Stimulated activated naive CD8-positive, alpha-beta T cell treated with anti-CD3 and anti-CD28 coated beads, Interleukin-15, Interleukin-2, amounts not matched to agents 100 ng/mL and 50 ng/mL, for 24 hours (primary cell): Measurements from ENCODE around the gene SLC22A23.

Source experiments
- H3K27ac Mint-ChIP-seq: one replicate; pipeline ENCODE4 v1.8.0; 2021; ENCODE audit warnings: mild to moderate bottlenecking, mixed read lengths
- H3K27me3 Mint-ChIP-seq: one replicate; pipeline ENCODE4 v1.8.0; 2021; ENCODE audit warnings: mixed read lengths
- H3K36me3 Mint-ChIP-seq: one replicate; pipeline ENCODE4 v1.8.0; 2021; ENCODE audit warnings: low read depth, mixed read lengths
- H3K4me1 Mint-ChIP-seq: one replicate; pipeline ENCODE4 v1.8.0; 2021; ENCODE audit warnings: low read depth, mixed read lengths
- H3K4me3 Mint-ChIP-seq: one replicate; pipeline ENCODE4 v1.8.0; 2021; ENCODE audit warnings: mild to moderate bottlenecking, mixed read lengths
- H3K9me3 Mint-ChIP-seq: one replicate; pipeline ENCODE4 v1.8.0; 2021; ENCODE audit warnings: mixed read lengths

SLC22A23 gene

DNA sequence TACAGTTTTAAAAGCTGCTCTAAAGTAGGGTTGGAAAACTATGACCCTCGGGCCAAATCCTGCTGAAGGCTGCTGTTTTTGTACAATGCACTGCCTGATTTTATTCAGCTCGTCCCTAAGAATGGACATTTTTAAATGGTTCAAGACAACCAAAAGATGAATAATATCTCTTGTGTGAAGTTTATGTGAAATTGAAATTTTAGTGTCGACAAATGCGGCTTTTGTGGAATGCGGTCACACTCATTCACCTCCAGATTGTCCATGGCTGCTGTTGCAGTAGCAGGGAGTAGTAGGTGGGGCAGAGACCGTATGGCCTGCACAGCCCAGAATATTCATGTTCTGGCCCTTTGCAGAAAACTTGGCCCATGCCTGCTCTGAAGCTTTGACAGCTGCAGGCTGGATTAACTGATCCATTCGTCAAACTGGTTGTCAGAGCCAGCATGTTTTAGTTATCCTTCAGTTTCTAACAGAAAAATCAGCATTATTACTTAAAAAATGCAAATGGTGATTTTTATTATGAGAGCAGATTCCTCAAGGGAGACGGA is 106.5 kb downstream of the SLC22A23 start:
- Mint-ChIP-seq H3K27me3 (peaks cover 5% of the 10 kb centered on the region), H3K27ac (no peak overlapping the region), H3K36me3 (no peaks in the 10 kb centered on the region), H3K4me1 (peaks cover 8% of the 10 kb centered on the region), H3K4me3 (no peak overlapping the region), H3K9me3 (no peaks in the 10 kb centered on the region)

DNA sequence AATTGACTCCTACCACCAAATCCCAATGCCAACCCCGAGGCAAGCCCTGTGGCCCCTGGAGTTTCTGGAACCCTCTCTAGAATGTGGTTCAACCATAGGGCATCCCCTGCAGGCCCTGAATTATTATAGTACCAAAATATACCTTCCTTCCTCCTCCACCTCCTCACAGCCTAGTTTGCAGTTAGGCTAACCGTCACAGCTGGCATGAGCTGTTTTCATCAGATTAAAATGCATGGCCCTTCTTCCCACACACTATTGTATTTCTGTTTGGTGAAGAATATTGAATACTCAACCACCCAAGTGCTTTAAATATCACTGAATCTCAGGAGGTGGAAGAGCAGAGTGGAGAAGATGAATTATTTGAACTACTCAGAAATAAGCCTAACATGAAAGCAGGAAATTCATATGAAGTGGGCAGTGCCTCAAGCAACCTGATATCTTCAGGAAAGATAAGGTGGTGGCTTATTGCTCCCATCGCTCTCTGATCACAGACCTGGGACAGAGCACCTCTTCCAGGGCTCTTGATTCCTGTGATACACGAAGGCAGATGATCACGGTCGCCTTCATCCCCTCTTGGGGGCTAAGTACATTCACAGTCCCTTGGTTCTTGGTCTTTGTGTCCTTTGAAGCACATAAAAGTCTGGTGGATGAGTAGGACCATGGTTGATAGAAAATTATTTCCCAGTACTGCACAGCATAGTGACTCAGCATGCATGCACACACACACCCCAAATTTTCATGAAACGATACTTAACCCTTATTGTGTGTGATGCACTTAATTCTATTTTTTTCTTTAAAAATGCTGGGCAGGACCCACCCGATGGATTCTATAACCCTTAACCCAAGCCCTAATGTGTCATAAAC is 107.2 kb downstream of the SLC22A23 start:
- Mint-ChIP-seq H3K36me3 (no peaks in the 10 kb centered on the region), H3K4me1 (peaks cover 2% of the 10 kb centered on the region), H3K9me3 (no peaks in the 10 kb centered on the region), H3K4me3 (no peak overlapping the region), H3K27ac (no peak overlapping the region), H3K27me3 (peaks cover 5% of the 10 kb centered on the region)

GRCh38 chr6:3348821-3349220 is 108.0 kb downstream of the SLC22A23 start:
- Mint-ChIP-seq H3K4me3 (no peak overlapping the region), H3K4me1 (no peaks in the 10 kb centered on the region), H3K27ac (no peak overlapping the region), H3K36me3 (no peaks in the 10 kb centered on the region), H3K9me3 (no peaks in the 10 kb centered on the region), H3K27me3 (peaks cover 5% of the 10 kb centered on the region)

DNA sequence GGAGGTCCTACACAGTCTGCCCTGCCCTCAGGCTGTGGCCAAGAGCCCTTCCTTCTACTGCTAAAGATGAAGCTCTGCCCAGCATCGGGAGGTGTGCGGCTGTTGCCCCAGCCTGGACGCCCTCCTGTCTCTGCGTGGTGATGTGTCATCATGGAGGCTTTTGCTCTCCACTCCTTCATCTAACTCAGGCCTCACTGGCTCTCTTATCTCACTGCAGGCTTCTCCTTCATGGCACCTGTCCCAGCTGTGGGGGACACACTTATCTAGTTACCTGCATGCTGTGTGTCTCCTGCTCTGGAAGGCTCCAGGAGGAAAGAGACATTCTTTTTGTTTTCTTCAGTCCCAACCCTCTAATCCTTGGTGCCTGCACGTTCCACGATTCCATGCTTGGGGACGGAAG is 109.0 kb downstream of the SLC22A23 start:
- Mint-ChIP-seq H3K36me3 (no peaks in the 10 kb centered on the region), H3K27me3 (peaks cover 5% of the 10 kb centered on the region), H3K4me3 (no peak overlapping the region), H3K9me3 (no peaks in the 10 kb centered on the region), H3K4me1 (no peaks in the 10 kb centered on the region), H3K27ac (no peak overlapping the region)

- Mint-ChIP-seq H3K27me3 (peaks cover 5% of the 10 kb centered on the region), H3K9me3 (no peaks in the 10 kb centered on the region), H3K27ac (no peak overlapping the region), H3K36me3 (no peaks in the 10 kb centered on the region), H3K4me1 (no peaks in the 10 kb centered on the region), H3K4me3 (no peak overlapping the region)
Measured at GRCh38 chr6:3347247-3347646, 109.6 kb downstream of the SLC22A23 start.

GRCh38 chr6:3346476-3346875 is 110.4 kb downstream of the SLC22A23 start:
- no peaks in the 10 kb centered on the region for H3K4me1 Mint-ChIP-seq
- H3K9me3 Mint-ChIP-seq: no peaks in the 10 kb centered on the region
- H3K4me3 Mint-ChIP-seq: no peak overlapping the region
- peaks cover 5% of the 10 kb centered on the region for H3K27me3 Mint-ChIP-seq
- no peak overlapping the region for H3K27ac Mint-ChIP-seq
- no peaks in the 10 kb centered on the region for H3K36me3 Mint-ChIP-seq

GRCh38 chr6:3345836-3346235 is 111.0 kb downstream of the SLC22A23 start:
- no peaks in the 10 kb centered on the region for H3K4me1 Mint-ChIP-seq
- H3K9me3 Mint-ChIP-seq: no peaks in the 10 kb centered on the region
- H3K4me3 Mint-ChIP-seq: no peak overlapping the region
- H3K27me3 Mint-ChIP-seq: peaks cover 5% of the 10 kb centered on the region
- H3K27ac Mint-ChIP-seq: no peak overlapping the region
- H3K36me3 Mint-ChIP-seq: no peaks in the 10 kb centered on the region

GRCh38 chr6:3343089-3343883 is 113.6 kb downstream of the SLC22A23 start:
- Mint-ChIP-seq H3K9me3 (no peaks in the 10 kb centered on the region), H3K27me3 (no peaks in the 10 kb centered on the region), H3K4me3 (no peak overlapping the region), H3K36me3 (no peaks in the 10 kb centered on the region), H3K27ac (no peak overlapping the region), H3K4me1 (peaks cover 8% of the 10 kb centered on the region)

GRCh38 chr6:3341467-3341866 is 115.4 kb downstream of the SLC22A23 start:
- Mint-ChIP-seq H3K9me3 (no peaks in the 10 kb centered on the region), H3K4me3 (no peak overlapping the region), H3K27ac (no peak overlapping the region), H3K4me1 (peaks cover 20% of the 10 kb centered on the region), H3K36me3 (no peaks in the 10 kb centered on the region), H3K27me3 (no peaks in the 10 kb centered on the region)

DNA sequence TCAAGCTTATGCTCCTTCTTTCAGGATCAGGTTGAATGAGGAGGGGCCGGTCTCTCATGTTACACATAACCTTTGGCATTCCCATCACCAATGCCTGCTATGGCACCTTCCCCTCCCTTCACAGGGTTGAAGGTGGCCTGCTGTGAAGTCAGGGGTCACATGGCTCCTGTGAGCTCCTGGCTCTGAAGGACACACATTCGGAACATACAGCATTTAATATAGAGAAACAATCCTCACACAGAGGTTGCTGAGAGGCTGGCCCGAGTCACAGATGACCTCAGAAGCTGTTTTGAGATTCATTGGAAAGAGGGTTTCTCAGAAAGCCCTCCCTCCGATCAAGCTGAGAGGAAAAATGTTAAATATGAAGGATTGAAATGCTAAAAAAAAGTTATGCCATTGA is 116.0 kb downstream of the SLC22A23 start:
- Mint-ChIP-seq H3K9me3 (no peaks in the 10 kb centered on the region), H3K27ac (no peak overlapping the region), H3K4me3 (no peak overlapping the region), H3K36me3 (no peaks in the 10 kb centered on the region), H3K4me1 (peaks cover 20% of the 10 kb centered on the region), H3K27me3 (no peaks in the 10 kb centered on the region)

GRCh38 chr6:3340358-3340802 is 116.5 kb downstream of the SLC22A23 start:
- no peaks in the 10 kb centered on the region for H3K9me3 Mint-ChIP-seq
- H3K27ac Mint-ChIP-seq: no peak overlapping the region
- H3K27me3 Mint-ChIP-seq: no peaks in the 10 kb centered on the region
- H3K4me1 Mint-ChIP-seq: peaks cover 20% of the 10 kb centered on the region
- H3K36me3 Mint-ChIP-seq: no peaks in the 10 kb centered on the region
- H3K4me3 Mint-ChIP-seq: no peak overlapping the region

DNA sequence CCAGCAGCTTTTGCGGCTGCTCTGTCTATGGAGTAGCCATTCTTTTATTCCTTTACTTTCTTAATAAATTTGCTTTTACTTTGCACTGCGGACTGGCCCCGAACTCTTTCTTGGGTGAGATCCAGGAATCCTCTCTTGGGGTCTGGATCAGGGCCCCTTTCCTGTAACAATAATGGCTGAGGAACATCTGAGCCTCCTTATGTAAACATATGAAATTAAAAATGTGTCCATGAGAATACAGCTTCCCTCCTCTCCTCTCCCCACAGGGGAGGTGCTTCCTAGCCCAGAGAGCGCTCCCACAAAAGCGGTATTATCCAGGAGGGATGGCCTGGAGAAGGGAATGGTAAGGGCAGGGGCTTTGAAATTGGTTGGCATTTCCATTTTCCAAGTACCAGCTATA is 117.0 kb downstream of the SLC22A23 start:
- no peaks in the 10 kb centered on the region for H3K9me3 Mint-ChIP-seq

DNA sequence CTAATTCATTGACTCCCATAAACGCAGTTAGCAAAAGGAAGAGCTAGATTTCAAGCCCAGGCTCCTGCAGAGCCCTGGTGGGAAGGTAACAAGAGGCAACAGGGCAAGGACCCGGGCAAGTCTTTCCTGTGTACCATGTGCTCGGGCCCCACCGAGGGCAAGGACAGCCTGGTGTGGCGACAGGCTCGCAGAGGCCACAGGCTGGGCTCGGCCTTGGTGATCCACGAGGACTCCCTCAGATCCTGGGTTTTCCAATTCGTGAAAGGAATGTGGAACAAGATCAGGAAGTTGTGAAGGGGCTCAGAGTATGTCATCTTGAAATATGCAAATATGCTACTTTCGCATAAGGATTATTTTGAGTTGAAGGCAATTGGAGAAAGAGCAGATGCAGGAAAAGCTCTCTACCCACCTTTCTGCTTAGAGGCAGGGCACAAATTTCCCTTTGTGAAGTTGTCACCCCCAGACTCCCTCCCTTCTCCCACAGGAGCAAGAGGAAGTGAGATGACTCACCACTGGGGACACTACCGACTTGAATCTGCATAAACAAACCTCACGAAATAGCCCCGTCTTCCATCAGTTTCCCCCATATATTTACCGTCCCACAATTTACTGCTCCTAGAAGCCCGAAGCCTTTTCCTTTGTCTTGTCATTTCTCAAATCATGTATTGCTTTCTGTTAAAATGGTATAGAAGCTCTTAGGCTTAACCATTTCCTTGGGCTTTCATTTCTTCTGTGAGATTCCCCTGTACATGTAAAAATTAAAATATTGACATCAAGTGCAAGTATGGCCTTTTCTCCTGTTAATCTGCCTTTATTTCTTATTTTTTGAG is 119.1 kb downstream of the SLC22A23 start:
- H3K4me1 Mint-ChIP-seq: peaks cover 24% of the 10 kb centered on the region
- H3K27me3 Mint-ChIP-seq: peaks cover 10% of the 10 kb centered on the region
- H3K27ac Mint-ChIP-seq: no peak overlapping the region
- no peaks in the 10 kb centered on the region for H3K36me3 Mint-ChIP-seq
- no peaks in the 10 kb centered on the region for H3K9me3 Mint-ChIP-seq
- H3K4me3 Mint-ChIP-seq: peak overlapping the region; percentile 9

More for the DNA sequence above, 117.0 kb downstream of the SLC22A23 start:
- Mint-ChIP-seq H3K4me1 (peaks cover 20% of the 10 kb centered on the region), H3K36me3 (no peaks in the 10 kb centered on the region), H3K27ac (no peak overlapping the region), H3K27me3 (peaks cover 2% of the 10 kb centered on the region), H3K4me3 (no peak overlapping the region)

DNA sequence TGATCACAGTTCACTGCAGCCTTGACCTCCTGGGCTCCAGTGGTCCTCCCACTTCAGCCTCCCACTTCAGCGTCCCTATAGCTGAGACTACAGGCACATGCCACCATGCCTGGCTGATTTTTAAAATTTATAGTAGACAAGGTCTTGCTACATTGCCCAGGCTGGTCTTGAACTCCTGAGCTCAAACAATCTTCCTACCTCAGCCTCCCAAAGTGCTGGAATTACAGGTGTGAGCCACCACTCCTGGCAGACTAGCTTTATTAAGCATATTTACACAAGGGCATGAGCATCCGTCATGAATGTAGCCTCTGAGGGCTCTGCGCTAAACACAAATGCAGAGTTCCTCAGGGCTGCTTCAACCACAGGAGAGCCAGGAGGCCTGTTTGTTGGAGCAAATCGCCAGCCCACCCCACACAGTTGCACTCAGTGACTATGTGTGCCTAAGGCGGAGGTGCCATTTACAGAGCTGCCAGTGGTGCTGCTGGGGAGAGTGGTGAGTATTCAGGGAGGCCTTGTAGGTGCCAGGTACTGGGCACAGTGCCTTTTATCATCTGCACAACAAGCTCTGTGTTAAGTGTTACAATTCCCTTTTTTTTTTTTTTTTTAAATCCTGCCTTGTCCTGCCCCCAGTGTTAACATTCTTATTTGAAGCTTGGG is 119.9 kb downstream of the SLC22A23 start:
- no peaks in the 10 kb centered on the region for H3K9me3 Mint-ChIP-seq
- no peak overlapping the region for H3K4me3 Mint-ChIP-seq
- peaks cover 10% of the 10 kb centered on the region for H3K27me3 Mint-ChIP-seq
- H3K36me3 Mint-ChIP-seq: no peaks in the 10 kb centered on the region
- peaks cover 24% of the 10 kb centered on the region for H3K4me1 Mint-ChIP-seq
- H3K27ac Mint-ChIP-seq: no peak overlapping the region
